ENCODE measurements around the gene PDYN.

- TF ChIP-seq, protein P1, sequence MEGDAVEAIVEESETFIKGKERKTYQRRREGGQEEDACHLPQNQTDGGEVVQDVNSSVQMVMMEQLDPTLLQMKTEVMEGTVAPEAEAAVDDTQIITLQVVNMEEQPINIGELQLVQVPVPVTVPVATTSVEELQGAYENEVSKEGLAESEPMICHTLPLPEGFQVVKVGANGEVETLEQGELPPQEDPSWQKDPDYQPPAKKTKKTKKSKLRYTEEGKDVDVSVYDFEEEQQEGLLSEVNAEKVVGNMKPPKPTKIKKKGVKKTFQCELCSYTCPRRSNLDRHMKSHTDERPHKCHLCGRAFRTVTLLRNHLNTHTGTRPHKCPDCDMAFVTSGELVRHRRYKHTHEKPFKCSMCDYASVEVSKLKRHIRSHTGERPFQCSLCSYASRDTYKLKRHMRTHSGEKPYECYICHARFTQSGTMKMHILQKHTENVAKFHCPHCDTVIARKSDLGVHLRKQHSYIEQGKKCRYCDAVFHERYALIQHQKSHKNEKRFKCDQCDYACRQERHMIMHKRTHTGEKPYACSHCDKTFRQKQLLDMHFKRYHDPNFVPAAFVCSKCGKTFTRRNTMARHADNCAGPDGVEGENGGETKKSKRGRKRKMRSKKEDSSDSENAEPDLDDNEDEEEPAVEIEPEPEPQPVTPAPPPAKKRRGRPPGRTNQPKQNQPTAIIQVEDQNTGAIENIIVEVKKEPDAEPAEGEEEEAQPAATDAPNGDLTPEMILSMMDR (conservative IDR thresholded peaks at IDR 0.05), result peak; percentile 96
- TF ChIP-seq EZH2 (IDR thresholded peaks at IDR 0.05; ENCODE audit: low read depth), result no peak
Measured at GRCh38 chr20:1965520-1966351, 28.1 kb downstream of the PDYN start.

All from PC-9 (cell line).